WERI-Rb-1 (cell line): ENCODE results near the gene GPR158.
A peak's percentile ranks its signal among the peaks of the same experiment; 100 is the strongest.

Source experiments
- DNase-seq: peaks from one replicate; pipeline ENCODE4 v3.0.0-alpha.2; 2020
- H3K27ac ChIP-seq: fragments of 250-450 bp; sonication (Bioruptor Pico); 2 replicates; pipeline ENCODE4 v1.5.1; 2020; ENCODE audit warnings: mild to moderate bottlenecking, moderate library complexity
- H3K27me3 ChIP-seq: fragments of 250-450 bp; sonication (Bioruptor Pico); 2 replicates; pipeline ENCODE4 v1.5.1; 2021; ENCODE audit warnings: mild to moderate bottlenecking, low read depth, moderate library complexity; ENCODE audit not compliant: insufficient read depth, severe bottlenecking
- H3K36me3 ChIP-seq: fragments of 250-450 bp; sonication (Bioruptor Pico); 2 replicates; pipeline ENCODE4 v1.5.1; 2020; ENCODE audit warnings: mild to moderate bottlenecking, moderate library complexity
- H3K4me3 ChIP-seq: 2 replicates; pipeline ENCODE4 v1.5.1; 2011; ENCODE audit warnings: low read depth, mild to moderate bottlenecking, control low read depth, low read length
- H3K9me3 ChIP-seq: fragments of 250-450 bp; sonication (Bioruptor Pico); 2 replicates; pipeline ENCODE4 v1.5.1; 2021; ENCODE audit warnings: mild to moderate bottlenecking, moderate library complexity; ENCODE audit not compliant: severe bottlenecking
- TF ChIP-seq, protein P1 (sequence below): IDR thresholded peaks from 2 replicates; pipeline ENCODE4 v1.5.1; 2011; ENCODE audit warnings: low read depth, mild to moderate bottlenecking, control low read depth, inconsistent platforms, low read length

The GPR158 gene

DNA sequence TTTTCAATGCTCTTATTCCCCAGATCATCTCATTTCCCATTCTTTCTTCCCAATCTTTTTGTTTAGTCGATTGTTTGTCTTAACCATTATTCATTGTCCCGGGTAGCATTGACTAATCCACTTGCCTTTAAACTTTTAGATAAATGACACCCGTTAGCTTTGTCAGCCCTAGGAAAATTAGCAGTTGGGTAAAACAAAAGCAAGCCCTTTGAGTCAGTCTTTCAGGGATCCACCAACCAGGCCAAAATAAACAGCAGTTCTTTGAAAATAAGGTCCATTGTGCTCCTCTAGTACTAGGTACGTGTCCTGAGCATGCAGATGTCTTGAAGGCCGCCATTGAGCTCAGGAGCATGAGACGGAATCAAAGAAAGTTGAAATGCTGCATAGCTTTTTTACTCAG lies 389.6 kb downstream of the GPR158 start:
- Histone ChIP-seq H3K9me3 (no peaks in the 10 kb centered on the region), H3K27ac (no peak overlapping the region), H3K4me3 (no peak overlapping the region), H3K27me3 (no peaks in the 10 kb centered on the region), H3K36me3 (no peaks in the 10 kb centered on the region)
- no peak for DNase-seq
- TF ChIP-seq, protein P1, sequence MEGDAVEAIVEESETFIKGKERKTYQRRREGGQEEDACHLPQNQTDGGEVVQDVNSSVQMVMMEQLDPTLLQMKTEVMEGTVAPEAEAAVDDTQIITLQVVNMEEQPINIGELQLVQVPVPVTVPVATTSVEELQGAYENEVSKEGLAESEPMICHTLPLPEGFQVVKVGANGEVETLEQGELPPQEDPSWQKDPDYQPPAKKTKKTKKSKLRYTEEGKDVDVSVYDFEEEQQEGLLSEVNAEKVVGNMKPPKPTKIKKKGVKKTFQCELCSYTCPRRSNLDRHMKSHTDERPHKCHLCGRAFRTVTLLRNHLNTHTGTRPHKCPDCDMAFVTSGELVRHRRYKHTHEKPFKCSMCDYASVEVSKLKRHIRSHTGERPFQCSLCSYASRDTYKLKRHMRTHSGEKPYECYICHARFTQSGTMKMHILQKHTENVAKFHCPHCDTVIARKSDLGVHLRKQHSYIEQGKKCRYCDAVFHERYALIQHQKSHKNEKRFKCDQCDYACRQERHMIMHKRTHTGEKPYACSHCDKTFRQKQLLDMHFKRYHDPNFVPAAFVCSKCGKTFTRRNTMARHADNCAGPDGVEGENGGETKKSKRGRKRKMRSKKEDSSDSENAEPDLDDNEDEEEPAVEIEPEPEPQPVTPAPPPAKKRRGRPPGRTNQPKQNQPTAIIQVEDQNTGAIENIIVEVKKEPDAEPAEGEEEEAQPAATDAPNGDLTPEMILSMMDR: no peak

DNA sequence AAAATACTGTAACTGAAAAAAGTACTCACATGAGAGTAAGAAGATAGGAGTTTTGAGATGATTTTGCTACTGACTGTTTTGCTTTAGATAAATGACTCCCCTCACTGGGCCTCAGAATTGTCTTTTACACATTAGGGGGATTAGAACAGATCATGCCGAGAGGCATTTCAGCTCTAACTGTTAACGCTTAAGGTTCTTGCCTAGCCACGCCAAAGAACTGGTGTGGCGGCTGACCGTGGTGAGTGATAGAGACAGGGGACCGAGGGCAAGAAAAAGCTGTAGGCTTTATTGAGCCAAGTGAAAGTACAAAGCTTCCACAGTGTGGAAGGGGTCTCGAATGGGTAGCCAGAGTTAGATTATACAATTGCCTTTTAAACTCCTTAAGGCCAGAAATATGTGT lies 390.8 kb downstream of the GPR158 start:
- H3K27me3 ChIP-seq: no peaks in the 10 kb centered on the region
- no peak overlapping the region for H3K27ac ChIP-seq
- no peaks in the 10 kb centered on the region for H3K36me3 ChIP-seq
- TF ChIP-seq, protein P1: no peak
- H3K4me3 ChIP-seq: no peak overlapping the region
- peak; percentile 8 for DNase-seq
- no peaks in the 10 kb centered on the region for H3K9me3 ChIP-seq

DNA sequence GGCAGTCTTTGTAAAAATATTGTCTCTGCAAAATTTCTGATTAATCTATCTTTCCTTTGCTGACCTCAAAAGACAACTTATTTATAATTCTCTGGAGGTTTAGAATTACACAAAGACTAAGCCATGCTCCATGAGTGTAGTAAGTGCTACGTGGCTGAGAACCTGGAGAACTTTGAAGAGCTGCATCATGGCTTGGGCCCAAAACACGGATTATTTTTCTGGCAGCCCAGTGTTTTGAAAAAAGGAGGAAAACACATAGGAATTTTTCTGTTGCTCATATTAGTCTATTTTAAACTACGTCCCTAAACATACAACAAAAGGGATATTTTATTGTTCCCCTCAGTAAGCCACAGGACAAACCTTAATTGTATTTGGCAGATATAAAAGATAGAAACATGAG lies 398.5 kb downstream of the GPR158 start:
- no peaks in the 10 kb centered on the region for H3K9me3 ChIP-seq
- no peaks in the 10 kb centered on the region for H3K27me3 ChIP-seq
- H3K36me3 ChIP-seq: no peaks in the 10 kb centered on the region
- H3K4me3 ChIP-seq: no peak overlapping the region
- DNase-seq: no peak
- H3K27ac ChIP-seq: no peak overlapping the region
- TF ChIP-seq, protein P1: no peak

DNA sequence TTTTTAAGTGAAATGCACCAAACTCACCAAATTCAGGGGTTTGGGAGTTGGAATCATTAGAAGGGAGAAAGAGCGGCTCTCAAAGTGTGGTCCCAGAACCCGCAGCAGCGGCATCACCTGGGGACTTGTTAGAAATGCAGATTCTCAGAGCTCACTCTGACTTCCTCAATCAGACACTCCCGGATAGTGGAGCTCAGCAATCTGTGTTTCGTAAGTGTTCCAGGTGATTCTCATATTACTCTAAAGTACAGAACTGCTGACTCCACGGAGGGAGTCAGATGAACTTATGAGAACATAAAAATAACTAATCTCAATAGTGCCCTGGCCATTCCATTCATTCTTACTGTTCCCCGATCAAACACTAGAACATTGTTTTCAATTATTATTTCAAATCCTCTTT lies 400.5 kb downstream of the GPR158 start:
- TF ChIP-seq, protein P1: no peak

DNA sequence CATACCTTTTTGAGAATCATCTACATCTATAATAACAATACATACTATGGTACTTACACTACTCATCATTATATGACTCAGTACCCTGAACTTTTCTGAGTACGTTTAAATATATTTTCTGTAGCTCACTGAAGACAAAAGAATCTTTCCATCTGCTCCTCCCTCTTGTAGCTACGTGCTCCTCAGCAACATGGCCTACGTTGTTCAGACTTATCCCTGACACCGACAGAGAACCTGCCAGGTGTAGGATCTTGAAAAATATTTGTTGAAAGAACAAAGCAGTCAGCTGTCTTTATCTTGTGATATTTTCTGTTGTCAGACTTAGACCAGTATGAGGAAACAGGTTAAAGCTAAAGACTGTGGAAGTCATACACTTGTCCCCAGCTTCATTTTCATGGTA lies 403.3 kb downstream of the GPR158 start:
- TF ChIP-seq, protein P1: no peak
- Histone ChIP-seq H3K36me3 (no peaks in the 10 kb centered on the region), H3K4me3 (no peak overlapping the region), H3K27me3 (no peaks in the 10 kb centered on the region), H3K27ac (no peak overlapping the region), H3K9me3 (no peaks in the 10 kb centered on the region)
- no peak for DNase-seq

More for the DNA sequence above, 400.5 kb downstream of the GPR158 start:
- no peak overlapping the region for H3K4me3 ChIP-seq
- no peak overlapping the region for H3K27ac ChIP-seq
- no peaks in the 10 kb centered on the region for H3K36me3 ChIP-seq
- no peak for DNase-seq
- H3K27me3 ChIP-seq: no peaks in the 10 kb centered on the region
- no peaks in the 10 kb centered on the region for H3K9me3 ChIP-seq

DNA sequence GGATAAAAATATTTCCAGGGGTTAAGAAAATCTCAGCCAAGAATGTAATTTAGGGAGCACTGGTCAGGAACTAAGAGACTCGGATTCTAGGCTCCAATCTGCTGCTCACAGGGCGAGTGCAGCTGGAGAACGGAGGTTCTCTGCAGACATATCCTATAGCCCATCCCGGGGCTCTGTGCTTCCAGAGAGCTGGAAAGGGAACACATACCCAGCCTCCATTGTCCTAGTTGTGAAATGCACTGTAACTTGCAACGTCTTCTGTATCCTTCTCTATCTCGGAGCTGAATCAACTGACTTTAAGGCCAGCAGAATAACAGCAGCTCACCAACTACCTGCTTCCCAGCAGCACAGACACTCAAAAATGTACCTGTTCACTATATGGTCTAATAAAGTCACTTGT lies 408.2 kb downstream of the GPR158 start:
- no peak overlapping the region for H3K4me3 ChIP-seq
- H3K27me3 ChIP-seq: no peaks in the 10 kb centered on the region
- DNase-seq: no peak
- TF ChIP-seq, protein P1: no peak
- no peaks in the 10 kb centered on the region for H3K9me3 ChIP-seq
- H3K27ac ChIP-seq: no peak overlapping the region
- H3K36me3 ChIP-seq: no peaks in the 10 kb centered on the region
